GM19452 (cell line): ENCODE data around the gene YWHAE.
"Not testable (repeated sequence)": the region's sequence is repeated elsewhere in the genome, so short reads cannot be mapped to it uniquely, and the experiment has no call there.

Source experiments
- ATAC-seq: cut with Tn5 transposase; IDR thresholded peaks from one replicate; pipeline ENCODE4 v1.9.1; 2021; ENCODE audit not compliant: unreplicated experiment

Gene YWHAE

GRCh38 chr17:1375615-1376014 lies 24.4 kb downstream of the YWHAE start:
- no peak for ATAC-seq

GRCh38 chr17:1374431-1375177 lies 25.4 kb downstream of the YWHAE start:
- ATAC-seq, result peak; percentile 56

GRCh38 chr17:1373707-1374237 lies 26.2 kb downstream of the YWHAE start:
- no peak for ATAC-seq

- ATAC-seq, result no peak
Measured at GRCh38 chr17:1372618-1373017, 27.4 kb downstream of the YWHAE start.

- ATAC-seq, result no peak
Measured at GRCh38 chr17:1371893-1372590, 28.0 kb downstream of the YWHAE start.

GRCh38 chr17:1368588-1368987 lies 31.4 kb downstream of the YWHAE start:
- ATAC-seq, result no peak

GRCh38 chr17:1367351-1367745 lies 32.7 kb downstream of the YWHAE start:
- ATAC-seq, result no peak

- no peak for ATAC-seq
Measured at GRCh38 chr17:1366234-1366633, 33.8 kb downstream of the YWHAE start.

- ATAC-seq, result no peak
Measured at GRCh38 chr17:1365445-1366039, 34.5 kb downstream of the YWHAE start.

- ATAC-seq, result no peak
Measured at GRCh38 chr17:1362964-1363363, 37.1 kb downstream of the YWHAE start.

- no peak for ATAC-seq
Measured at GRCh38 chr17:1362065-1362848, 37.8 kb downstream of the YWHAE start.

GRCh38 chr17:1360975-1361374 lies 39.0 kb downstream of the YWHAE start:
- ATAC-seq, result no peak

GRCh38 chr17:1360315-1360714 lies 39.7 kb downstream of the YWHAE start:
- ATAC-seq, result not testable (repeated sequence)

GRCh38 chr17:1354030-1354429 lies 46.0 kb downstream of the YWHAE start:
- no peak for ATAC-seq

GRCh38 chr17:1352530-1352929 lies 47.5 kb downstream of the YWHAE start:
- not testable (repeated sequence) for ATAC-seq

GRCh38 chr17:1351971-1352370 lies 48.1 kb downstream of the YWHAE start:
- ATAC-seq, result no peak

- no peak for ATAC-seq
Measured at GRCh38 chr17:1351275-1351674, 48.7 kb downstream of the YWHAE start.

GRCh38 chr17:1347589-1348323 lies 52.3 kb downstream of the YWHAE start:
- ATAC-seq, result no peak

- no peak for ATAC-seq
Measured at GRCh38 chr17:1344521-1344920, 55.5 kb downstream of the YWHAE start.

GRCh38 chr17:1343554-1343953 lies 56.5 kb downstream of the YWHAE start:
- no peak for ATAC-seq
